Thoracic aorta (tissue), 2 donors: Measurements from ENCODE around the gene TRANK1. TPM values are rescaled to one million over a fixed set of nuclear protein-coding genes. Genes with fewer than 3 reads are reported as not detected.

Experiments
- ATAC-seq: fragments of 150-250 bp; one replicate; pipeline ENCODE4 v1.8.0; 2017; ENCODE audit warnings: low read depth; ENCODE audit not compliant: insufficient number of reproducible peaks, low FRiP score
- DNase-seq: peaks from one replicate; pipeline ENCODE4 v3.0.0-alpha.2; 2020; ENCODE audit warnings: low spot score
- H3K27ac ChIP-seq, 2 donors: fragments of 200-600 bp; sonication (generic); 1 replicate in 1 of 2; 2 replicates in 1 of 2; pipeline ENCODE4 v1.5.1; 2016; ENCODE audit warnings: mild to moderate bottlenecking in 2 of 2, moderate library complexity in 2 of 2
- H3K27me3 ChIP-seq: fragments of 200-600 bp; sonication (generic); replicated peaks from 2 replicates; pipeline ENCODE4 v1.6.0; 2016; ENCODE audit warnings: mild to moderate bottlenecking; ENCODE audit not compliant: insufficient read depth
- H3K36me3 ChIP-seq: fragments of 200-600 bp; sonication (generic); one replicate; pipeline ENCODE4 v1.5.1; 2016
- H3K4me1 ChIP-seq, 2 donors: fragments of 200-600 bp; sonication (generic); 1 replicate in 1 of 2; 2 replicates in 1 of 2; pipeline versions ENCODE4 v1.5.1 to v1.6.0; 2016; ENCODE audit warnings: low read depth in 2 of 2, mild to moderate bottlenecking in 1 of 2; ENCODE audit not compliant: control insufficient read depth in 1 of 2
- H3K4me3 ChIP-seq: fragments of 200-600 bp; sonication (generic); 2 replicates; pipeline ENCODE4 v1.5.1; 2016; ENCODE audit warnings: mild to moderate bottlenecking
- H3K9me3 ChIP-seq: fragments of 200-600 bp; sonication (generic); 2 replicates; pipeline ENCODE4 v1.5.1; 2016
- CTCF ChIP-seq: fragments of 200-600 bp; sonication (generic); IDR thresholded peaks from one replicate; pipeline ENCODE4 v1.5.1; 2019; ENCODE audit warnings: antibody characterized with exemption
- total RNA-seq, 2 donors: library from RNA; depleted of rRNA; stranded (reverse); fragments of >200 nt; gene quantifications; one replicate each; pipeline versions ENCODE4 v1.1.0 to v1.2.3, GENCODE V29; 2016

Gene TRANK1
- total RNA-seq, 2 donors from 2014 or later: 21.3 to 31.6 TPM

GRCh38 chr3:36777424-36778218, 167.2 kb downstream of the TRANK1 start:
- ATAC-seq (no peak), DNase-seq (no peak)
- no peaks in the 10 kb centered on the region for H3K27me3 ChIP-seq
- no peaks in the 10 kb centered on the region for H3K9me3 ChIP-seq
- H3K4me1 ChIP-seq: no peaks in the 10 kb centered on the region
- no peaks in the 10 kb centered on the region for H3K36me3 ChIP-seq
- TF ChIP-seq CTCF: no peak
- H3K4me3 ChIP-seq: no peak overlapping the region
- no peak overlapping the region for H3K27ac ChIP-seq

Other genes with a start within 250 kb of the TRANK1 start
- gene DCLK3, start 180.5 kb downstream of the TRANK1 start, total RNA-seq: under 1 TPM in 1 of 2 donors, not detected in 1; 0.14 TPM
- 10 to 100 TPM; 11.2 to 32.6 TPM for gene EPM2AIP1, start 48.1 kb upstream of the TRANK1 start, total RNA-seq
- gene MLH1, start 48.5 kb upstream of the TRANK1 start, total RNA-seq: 10 to 100 TPM; 33.6 to 75.6 TPM
- 100 to 1,000 TPM in 1 of 2 donors, 10 to 100 TPM in 1; 98.8 to 123 TPM for gene LRRFIP2, start 229.5 kb upstream of the TRANK1 start, total RNA-seq